Common myeloid progenitor, CD34-positive (primary cell): ENCODE results near the gene BBS7.

Source experiments
- CTCF ChIA-PET: fragments of 350-600 bp; sonication (Branson Sonifier 250); formaldehyde crosslinking; loops from one replicate; lab custom pipeline; 2021; ENCODE audit warnings: antibody characterized with exemption; lab: Charles Lee
- POLR2A ChIA-PET: fragments of 350-600 bp; sonication (Branson Sonifier 250); formaldehyde crosslinking; loops from one replicate; lab custom pipeline; 2021; ENCODE audit warnings: antibody characterized with exemption; lab: Charles Lee
- DNase-seq, 3 donors: peaks; one replicate each; pipeline versions ENCODE4 v3.0.0 to v3.0.0-alpha.2; 2013
- H3K27ac ChIP-seq, 2 experiments: 1 replicate in 1 of 2; 2 replicates in 1 of 2; pipeline ENCODE4 v1.7.0; 2013; ENCODE audit warnings: inconsistent platforms in 2 of 2, low read length in 2 of 2, mild to moderate bottlenecking in 2 of 2, low read depth in 1 of 2, moderate library complexity in 1 of 2; ENCODE audit not compliant: severe bottlenecking in 2 of 2, insufficient read depth in 1 of 2, poor library complexity in 1 of 2
- H3K27me3 ChIP-seq, 5 experiments: replicated peaks in 2 of 5; 1 replicate in 3 of 5; 2 replicates in 2 of 5; pipeline versions ENCODE4 v1.6.1 to v1.7.0; 2013; ENCODE audit warnings: low read length in 4 of 5, mild to moderate bottlenecking in 2 of 5, moderate library complexity in 2 of 5, inconsistent platforms in 1 of 5; ENCODE audit not compliant: insufficient read depth in 5 of 5, control insufficient read depth in 4 of 5
- H3K36me3 ChIP-seq, 4 experiments: 1 replicate in 2 of 4; 2 replicates in 2 of 4; pipeline versions ENCODE4 v1.6.1 to v1.7.0; 2013; ENCODE audit warnings: low read length in 3 of 4, control low read depth in 1 of 4, mild to moderate bottlenecking in 1 of 4; ENCODE audit not compliant: control insufficient read depth in 4 of 4, insufficient read depth in 4 of 4
- H3K4me1 ChIP-seq, 4 experiments: 1 replicate in 3 of 4; 2 replicates in 1 of 4; pipeline versions ENCODE4 v1.6.1 to v1.7.1; 2013; ENCODE audit warnings: low read length in 3 of 4, mild to moderate bottlenecking in 3 of 4, control low read depth in 1 of 4, inconsistent platforms in 1 of 4, moderate library complexity in 1 of 4; ENCODE audit not compliant: control insufficient read depth in 4 of 4, insufficient read depth in 4 of 4; ENCODE audit errors: control extremely low read depth in 1 of 4
- H3K4me3 ChIP-seq, 7 experiments: 1 replicate in 4 of 7; 2 replicates in 3 of 7; pipeline versions ENCODE4 v1.5.1 to v1.7.0; 2013; ENCODE audit warnings: mild to moderate bottlenecking in 7 of 7, low read length in 6 of 7, moderate library complexity in 6 of 7, inconsistent platforms in 2 of 7, low read depth in 2 of 7, control low read depth in 1 of 7; ENCODE audit not compliant: insufficient read depth in 4 of 7, control insufficient read depth in 1 of 7; ENCODE audit errors: extremely low read depth in 1 of 7
- H3K9me3 ChIP-seq, 5 experiments: 1 replicate in 4 of 5; 2 replicates in 1 of 5; pipeline versions ENCODE4 v1.6.1 to v1.7.1; 2013; ENCODE audit warnings: low read length in 4 of 5, mild to moderate bottlenecking in 2 of 5, inconsistent platforms in 1 of 5, low read depth in 1 of 5, moderate library complexity in 1 of 5; ENCODE audit not compliant: control insufficient read depth in 4 of 5, insufficient read depth in 2 of 5; ENCODE audit errors: control extremely low read depth in 1 of 5
- WGBS: methylation state at CpG from one replicate; pipeline ENCODE4 v1.1.5; 2013; ENCODE audit not compliant: insufficient coverage; 5-methylcytosine and 5-hydroxymethylcytosine counted together

Gene BBS7

DNA sequence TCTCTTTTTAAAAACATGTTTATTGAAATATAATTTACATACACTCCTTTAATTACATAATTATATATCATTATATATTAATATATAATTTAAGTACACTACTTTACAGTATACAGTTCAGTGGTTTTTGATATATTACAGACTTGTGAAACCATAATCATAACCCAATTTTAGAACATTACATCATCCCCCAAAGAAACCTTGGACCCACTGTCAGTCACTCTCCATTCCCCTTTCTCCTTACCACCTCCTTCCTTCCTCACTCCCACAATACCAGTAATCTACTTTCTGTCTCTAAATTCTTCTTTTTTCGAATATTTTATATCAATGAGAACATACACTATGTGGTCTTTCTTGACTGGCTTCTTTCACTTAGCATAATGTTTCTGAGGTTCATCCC, 87.1 kb downstream of the BBS7 start:
- DNase-seq = no peak
- no peaks in the 10 kb centered on the region for H3K36me3 ChIP-seq
- no CpG with 5 or more reads among the region's 1 CpG for WGBS
- H3K4me1 ChIP-seq = no peaks in the 10 kb centered on the region
- no peak overlapping the region for H3K4me3 ChIP-seq
- peaks cover 0 to 4% (median 0%) of the 10 kb centered on the region in 5 experiments for H3K9me3 ChIP-seq
- CTCF ChIA-PET = no interaction called here
- POLR2A ChIA-PET = no interaction called here
- no peak overlapping the region for H3K27ac ChIP-seq
- peaks cover 0 to 7% (median 4%) of the 10 kb centered on the region in 5 experiments for H3K27me3 ChIP-seq

DNA sequence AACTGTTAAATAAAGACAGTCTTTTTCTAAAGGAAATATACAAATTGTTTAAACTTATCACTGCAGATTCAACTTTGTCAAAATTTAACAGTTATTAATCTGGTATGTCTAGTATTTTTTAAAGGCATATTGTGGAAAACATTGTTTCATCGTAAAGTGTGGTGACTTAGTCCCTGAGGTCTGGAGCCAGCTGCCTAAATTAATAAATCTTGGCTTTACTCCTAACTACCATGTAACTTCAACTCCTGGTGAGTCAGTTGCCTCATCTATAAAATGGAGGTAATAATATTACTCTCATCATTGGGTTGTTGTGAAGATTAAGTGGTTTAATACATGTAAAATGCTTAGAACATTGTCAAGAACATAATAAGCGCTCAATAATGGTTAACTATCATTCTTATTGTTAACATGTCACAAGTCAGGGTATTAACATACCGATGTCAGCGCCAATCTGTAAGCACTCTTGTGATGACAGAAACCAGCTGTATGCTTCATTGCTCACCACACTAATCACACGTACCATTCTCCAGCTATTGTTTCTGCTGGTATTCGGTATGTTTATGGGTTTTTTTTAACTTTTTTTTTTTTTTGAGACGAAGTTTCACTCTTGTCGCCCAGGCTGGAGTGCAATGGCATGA, 91.2 kb downstream of the BBS7 start:
- Histone ChIP-seq H3K4me3 (no peak overlapping the region), H3K27me3 (peaks cover 0 to 7% (median 3%) of the 10 kb centered on the region in 5 experiments), H3K36me3 (no peaks in the 10 kb centered on the region), H3K9me3 (no peaks in the 10 kb centered on the region), H3K27ac (no peak overlapping the region), H3K4me1 (no peaks in the 10 kb centered on the region)
- DNase-seq = no peak
- ChIA-PET POLR2A (no interaction called here), CTCF (interaction anchor here (1.4 kb wide), 1 partner anchor 45 kb away, joined by 3 read pairs; no protein-coding TSS in a partner anchor)
- WGBS = no CpG with 5 or more reads among the region's 8 CpGs

DNA sequence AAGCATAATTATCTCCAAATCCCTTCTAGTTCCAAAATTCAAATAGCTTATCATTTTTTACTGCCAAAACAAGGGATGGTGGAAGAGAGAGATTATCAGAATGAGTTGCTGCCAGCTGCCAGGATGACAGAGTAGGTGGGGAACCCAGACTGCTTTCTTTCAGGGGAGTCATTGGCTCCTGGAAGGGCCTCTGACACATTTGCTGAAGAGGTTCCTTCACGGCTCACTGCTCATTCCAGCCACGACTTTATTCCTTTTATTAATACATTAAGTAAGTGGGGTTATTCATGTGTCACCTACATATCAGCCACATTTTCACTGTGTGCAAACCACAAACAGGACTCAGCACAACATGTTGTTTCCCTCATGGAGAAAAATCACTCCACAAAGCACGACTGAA, 92.6 kb downstream of the BBS7 start:
- ChIA-PET CTCF (interaction anchor here (1.1 kb wide), 1 partner anchor 13 kb away, joined by 3 read pairs; the partner anchor contains the start of gene SMIM43), POLR2A (no interaction called here)
- no peaks in the 10 kb centered on the region for H3K9me3 ChIP-seq
- H3K4me3 ChIP-seq = no peak overlapping the region
- no peaks in the 10 kb centered on the region for H3K36me3 ChIP-seq
- H3K4me1 ChIP-seq = no peaks in the 10 kb centered on the region
- no peak for DNase-seq
- WGBS = 56% methylated on average over 1 of the region's 3 CpGs
- no peak overlapping the region for H3K27ac ChIP-seq
- peaks cover 0 to 9% (median 3%) of the 10 kb centered on the region in 5 experiments for H3K27me3 ChIP-seq

DNA sequence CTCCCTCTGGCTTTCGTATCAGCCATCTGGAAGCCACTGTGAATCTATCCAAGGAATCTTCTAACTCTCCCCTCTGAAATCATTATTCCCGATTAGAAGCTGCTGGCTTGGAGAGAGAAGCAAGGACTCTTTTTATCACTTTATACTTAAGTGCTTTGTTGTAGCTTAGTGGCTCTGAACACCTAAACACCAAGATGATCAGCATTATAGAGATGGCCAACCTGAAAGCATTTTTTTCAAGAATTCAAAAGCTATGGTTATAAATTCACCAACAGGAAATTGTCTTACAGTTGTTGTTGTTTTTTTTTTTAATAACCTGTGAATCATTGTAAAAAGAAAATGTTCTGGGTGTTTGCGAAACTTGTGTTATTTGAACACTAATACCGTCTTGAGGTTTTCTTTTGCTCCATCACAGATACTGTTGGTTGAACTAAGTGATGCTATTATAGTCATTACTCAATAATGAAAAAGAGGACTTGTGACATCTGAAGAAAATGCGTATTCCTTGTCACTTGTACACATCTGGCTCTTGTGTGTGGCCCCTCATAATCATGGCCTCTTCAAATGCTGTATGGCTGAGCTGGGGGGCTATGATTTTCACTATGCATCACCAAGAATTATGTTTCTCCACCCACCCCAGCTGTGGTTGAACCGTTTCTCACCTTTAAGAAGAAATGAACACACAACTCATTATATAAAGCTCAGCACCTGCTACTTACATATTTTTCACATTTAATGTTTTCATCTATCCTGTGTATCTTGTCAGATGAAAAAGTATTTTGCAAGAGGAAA, 93.5 kb downstream of the BBS7 start:
- ChIA-PET CTCF (no interaction called here), POLR2A (interaction anchor here (0.6 kb wide), 1 partner anchor 10 kb away, joined by 5 read pairs; no protein-coding TSS in a partner anchor)
- H3K4me1 ChIP-seq = no peaks in the 10 kb centered on the region
- peaks cover 0 to 10% (median 3%) of the 10 kb centered on the region in 5 experiments for H3K27me3 ChIP-seq
- H3K36me3 ChIP-seq = no peaks in the 10 kb centered on the region
- H3K9me3 ChIP-seq = no peaks in the 10 kb centered on the region
- H3K27ac ChIP-seq = no peak overlapping the region
- no peak for DNase-seq
- H3K4me3 ChIP-seq = no peak overlapping the region
- WGBS = 100% methylated on average over 3 of the region's 6 CpGs
